Stimulated activated CD8-positive, alpha-beta memory T cell treated with anti-CD3 and anti-CD28 coated beads, Interleukin-15, amount 100 ng/mL, for 1 hour (primary cell): ENCODE results near the gene CPSF4.
"Not testable (repeated sequence)": the region's sequence is repeated elsewhere in the genome, so short reads cannot be mapped to it uniquely, and the experiment has no call there.

Source experiments
- DNase-seq: peaks from one replicate; pipeline ENCODE4 v3.0.0-alpha.2; 2020; ENCODE audit warnings: low read depth

The CPSF4 gene

DNA sequence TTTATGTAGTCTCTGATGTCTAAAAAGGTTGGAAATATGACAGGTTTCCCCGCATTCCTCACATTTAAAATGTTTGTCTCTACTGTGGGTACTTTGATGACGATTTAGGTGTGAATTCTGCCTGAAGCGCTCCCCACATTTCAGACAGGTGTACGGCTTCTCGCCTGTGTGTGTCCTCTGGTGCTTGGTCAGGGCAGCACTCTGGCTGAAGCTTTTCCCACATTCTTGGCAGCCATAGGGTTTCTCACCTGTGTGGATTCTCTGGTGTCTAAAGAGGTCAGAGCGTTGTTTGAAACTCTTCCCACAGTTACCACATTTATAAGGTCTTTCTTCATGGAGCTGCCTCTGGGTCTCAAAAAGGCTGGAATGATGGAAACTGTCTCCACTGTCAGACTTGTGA is 55.1 kb downstream of the CPSF4 start:
- no peak for DNase-seq

- no peak for DNase-seq
Observed at GRCh38 chr7:99497766-99498545, 59.2 kb downstream of the CPSF4 start.

- no peak for DNase-seq
Observed at GRCh38 chr7:99498546-99498944, 59.8 kb downstream of the CPSF4 start.

DNA sequence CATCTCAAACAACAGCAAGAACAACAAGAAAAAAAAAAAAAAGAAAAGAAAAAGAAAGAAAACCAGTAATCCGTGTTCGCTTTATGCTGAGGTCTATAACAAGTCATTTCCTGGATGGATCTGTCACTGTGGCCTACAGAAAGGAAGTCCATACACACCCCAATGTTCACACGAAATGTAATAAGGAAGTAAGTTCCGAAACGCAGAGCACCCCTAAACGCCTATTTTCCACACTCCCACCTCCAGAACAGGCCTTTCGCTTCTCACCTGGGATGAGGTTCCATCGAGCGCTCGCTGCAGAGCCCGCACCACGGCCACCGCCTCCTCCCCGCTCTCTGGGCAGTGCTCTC is 60.6 kb downstream of the CPSF4 start:
- DNase-seq = no peak

GRCh38 chr7:99499721-99500636 is 61.2 kb downstream of the CPSF4 start, which contains the start of gene ZNF394:
TSS of gene ZNF394 (minus strand) at chr7:99500281. CDS start at chr7:99500093, 188 bp downstream.
- peak; percentile 76 for DNase-seq

DNA sequence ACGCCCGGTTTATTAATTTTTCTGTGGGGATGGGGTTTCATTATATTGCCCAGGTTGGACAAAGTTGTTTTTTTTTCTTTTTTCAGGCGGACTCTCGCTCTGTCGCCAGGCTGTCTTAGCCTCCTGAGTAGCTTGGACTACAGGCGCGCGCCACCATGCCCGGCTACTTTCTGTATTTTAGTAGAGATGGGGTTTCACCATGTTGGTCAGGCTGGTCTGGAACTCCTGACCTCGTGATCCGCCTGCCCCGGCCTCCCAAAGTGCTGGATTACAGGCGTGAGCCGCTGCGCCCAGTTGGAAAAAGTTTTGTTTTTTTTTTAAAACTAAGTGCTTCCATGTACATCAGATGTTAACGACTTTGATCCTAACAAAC is 61.9 kb downstream of the CPSF4 start:
- DNase-seq = no peak

DNA sequence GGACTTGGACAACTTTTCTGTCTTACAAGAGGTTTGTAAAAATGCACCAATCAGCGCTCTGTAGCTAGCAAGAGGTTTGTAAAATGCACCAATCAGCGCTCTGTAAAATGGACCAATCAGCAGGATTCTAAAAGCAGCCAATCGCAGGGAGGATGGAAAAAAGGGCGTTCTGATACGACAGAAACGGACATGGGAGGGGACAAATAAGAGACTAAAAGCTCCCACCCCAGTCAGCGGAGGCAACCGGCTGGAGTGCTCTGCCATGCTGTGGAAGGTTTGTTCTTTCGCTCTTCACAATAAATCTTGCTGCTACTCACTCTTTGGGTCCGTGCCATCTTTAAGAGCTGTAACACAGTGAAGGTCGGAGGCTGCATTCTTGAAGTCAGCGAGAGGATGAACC is 62.5 kb downstream of the CPSF4 start:
- not testable (repeated sequence) for DNase-seq

DNA sequence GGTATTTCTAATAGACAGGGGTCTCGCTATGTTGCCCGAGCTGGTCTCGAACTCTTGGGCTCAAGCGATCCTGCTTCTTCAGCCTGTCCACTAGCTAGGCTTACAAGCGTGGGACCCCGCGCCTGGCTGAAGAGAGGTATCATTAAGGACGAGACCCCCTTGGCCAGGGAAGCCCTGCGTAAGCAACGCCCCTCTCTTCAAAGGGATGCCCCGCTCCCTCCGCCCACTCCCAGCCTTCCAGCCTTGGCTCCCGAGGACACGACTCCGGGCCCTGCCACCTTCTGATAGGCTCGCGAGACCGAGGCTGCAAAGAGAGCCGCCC is 65.5 kb downstream of the CPSF4 start:
- DNase-seq = no peak

GRCh38 chr7:99504603-99505323 is 66.0 kb downstream of the CPSF4 start, which contains the start of gene ZKSCAN5:
TSS of gene ZKSCAN5 (plus strand) at chr7:99504662. CDS start at chr7:99506045, 1,383 bp downstream.
- DNase-seq = peak; percentile 96

DNA sequence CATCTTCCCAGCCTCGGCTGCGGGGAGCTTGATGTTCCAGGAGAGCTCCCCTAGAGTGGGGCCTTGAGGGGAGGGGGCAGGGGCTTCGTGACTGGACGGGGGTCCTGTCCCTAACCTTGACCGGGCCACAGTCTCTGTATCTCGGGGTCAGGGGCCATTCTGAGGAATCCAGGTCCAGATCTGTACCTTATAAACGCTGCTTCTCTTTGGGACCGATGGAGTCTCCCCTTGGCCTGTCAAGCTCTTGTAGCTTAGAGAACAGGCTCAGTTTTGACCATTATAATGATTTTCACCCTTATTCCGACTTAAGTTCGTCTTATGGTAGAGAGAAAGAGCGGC is 66.5 kb downstream of the CPSF4 start:
- DNase-seq = no peak
